Small intestine (tissue), 7 donors: ENCODE results near the gene ZNF212. TPM values are rescaled to one million over a fixed set of nuclear protein-coding genes. Genes with fewer than 3 reads are reported as not detected.
A peak's percentile ranks its signal among the peaks of the same experiment; 100 is the strongest.

Experiments
- DNase-seq, 2 donors: peaks; one replicate each; pipeline versions ENCODE4 v3.0.0 to v3.0.0-alpha.2; 2013
- FAIRE-seq: peaks from 2 replicates; lab custom pipeline; 2012; peaks lifted over from hg19 to GRCh38; lab: Jason Lieb, UNC
- H3K27ac ChIP-seq, 3 donors: one replicate each; pipeline ENCODE4 v1.5.1; 2013; ENCODE audit warnings: low read length in 2 of 3, mild to moderate bottlenecking in 2 of 3, control low read depth in 1 of 3, inconsistent platforms in 1 of 3, low read depth in 1 of 3, moderate library complexity in 1 of 3
- H3K27me3 ChIP-seq, 3 donors: one replicate each; pipeline ENCODE4 v1.6.1; 2013; ENCODE audit warnings: low read length in 3 of 3, inconsistent platforms in 1 of 3; ENCODE audit not compliant: control insufficient read depth in 3 of 3, insufficient read depth in 3 of 3
- H3K36me3 ChIP-seq, 3 donors: one replicate each; pipeline ENCODE4 v1.6.1; 2013; ENCODE audit warnings: low read length in 3 of 3, inconsistent platforms in 1 of 3, low read depth in 1 of 3, mild to moderate bottlenecking in 1 of 3, moderate library complexity in 1 of 3; ENCODE audit not compliant: control insufficient read depth in 3 of 3, insufficient read depth in 2 of 3
- H3K4me1 ChIP-seq, 3 donors: one replicate each; pipeline ENCODE4 v1.6.1; 2013; ENCODE audit warnings: low read length in 2 of 3, inconsistent platforms in 1 of 3, low read depth in 1 of 3, mild to moderate bottlenecking in 1 of 3, moderate library complexity in 1 of 3; ENCODE audit not compliant: control insufficient read depth in 3 of 3, insufficient read depth in 2 of 3
- H3K4me3 ChIP-seq, 3 donors: one replicate each; pipeline ENCODE4 v1.5.1; 2013; ENCODE audit warnings: low read length in 3 of 3, control low read depth in 1 of 3, inconsistent platforms in 1 of 3, low read depth in 1 of 3, mild to moderate bottlenecking in 1 of 3, moderate library complexity in 1 of 3
- H3K9me3 ChIP-seq, 2 donors: one replicate each; pipeline ENCODE4 v1.6.1; 2013; ENCODE audit warnings: low read depth in 1 of 2, low read length in 1 of 2; ENCODE audit not compliant: control insufficient read depth in 2 of 2, insufficient read depth in 1 of 2
- WGBS, 3 donors: extraction: QIAGEN DNeasy Blood & Tissue Kit; methylation state at CpG; one replicate each; pipeline ENCODE4 v1.1.7; 2013; 5-methylcytosine and 5-hydroxymethylcytosine counted together
- polyA plus RNA-seq, 4 donors: library from polyadenylated mRNA; stranded (reverse) in 3 of 4; unstranded in 1 of 4; fragments of 200-250 nt in 3 of 4; fragments of 120-200 nt in 1 of 4; gene quantifications; one replicate each; pipeline versions ENCODE4 v1.2.1 to v1.2.3, GENCODE V29; 2013
- donor health status: healthy with polysubstance abuse.
- donor health status: control.
- donor health status: control.
- donor health status: Bipolar disorder and iron deficiency.
- donor health status: healthy.

The ZNF212 gene
- polyA plus RNA-seq, 4 donors = 9.0 to 17.3 (median 15.6) TPM

GRCh38 chr7:149214020-149214720 is 25.3 kb upstream of the ZNF212 start:
- DNase-seq (no peak), FAIRE-seq (no peak)
- Histone ChIP-seq H3K4me1 (no peaks in the 10 kb centered on the region), H3K36me3 (peaks cover 28 to 86% (median 39%) of the 10 kb centered on the region in 3 donors), H3K9me3 (no peaks in the 10 kb centered on the region), H3K4me3 (no peak overlapping the region), H3K27me3 (no peaks in the 10 kb centered on the region), H3K27ac (no peak overlapping the region)
- 78 to 85% (median 85%) methylated on average over 7 of the region's 7 CpGs for WGBS, 3 donors

- Histone ChIP-seq H3K4me3 (no peak overlapping the region), H3K27ac (no peak overlapping the region), H3K9me3 (no peaks in the 10 kb centered on the region), H3K36me3 (peaks cover 23 to 84% (median 37%) of the 10 kb centered on the region in 3 donors), H3K4me1 (no peaks in the 10 kb centered on the region), H3K27me3 (no peaks in the 10 kb centered on the region)
- no peak for DNase-seq
- no peak for FAIRE-seq
- WGBS, 3 donors = 38 to 73% (median 50%) methylated on average over 2 of the region's 2 CpGs
Observed at GRCh38 chr7:149216402-149216801, 23.0 kb upstream of the ZNF212 start.

DNA sequence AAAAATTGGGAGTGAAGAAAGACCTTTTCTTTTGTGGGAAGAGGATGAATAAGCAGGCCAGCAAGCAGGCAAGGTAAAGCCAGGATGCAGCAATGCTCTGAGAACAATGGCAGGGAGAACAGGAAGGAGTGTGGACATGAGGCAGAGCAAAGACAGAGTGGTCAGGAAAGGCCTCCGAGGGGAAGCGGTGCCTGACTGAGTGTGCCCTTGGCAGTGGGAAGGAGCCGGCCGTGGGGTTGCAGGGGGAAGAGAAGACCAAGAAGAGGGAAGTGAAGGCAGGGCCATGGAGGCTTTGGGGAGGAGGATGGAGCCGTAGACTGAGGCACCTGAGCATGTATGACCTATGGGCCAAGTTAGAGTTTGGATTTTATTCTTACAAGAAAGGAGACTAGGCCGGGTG is 21.9 kb upstream of the ZNF212 start:
- no peaks in the 10 kb centered on the region for H3K27me3 ChIP-seq
- H3K27ac ChIP-seq = no peak overlapping the region
- FAIRE-seq = no peak
- no peak overlapping the region for H3K4me3 ChIP-seq
- whole genome bisulfite sequencing, 3 donors = 87 to 92% (median 90%) methylated on average over 6 of the region's 6 CpGs
- H3K4me1 ChIP-seq = no peaks in the 10 kb centered on the region
- peaks cover 19 to 86% (median 35%) of the 10 kb centered on the region in 3 donors for H3K36me3 ChIP-seq
- DNase-seq = no peak
- H3K9me3 ChIP-seq = no peaks in the 10 kb centered on the region

DNA sequence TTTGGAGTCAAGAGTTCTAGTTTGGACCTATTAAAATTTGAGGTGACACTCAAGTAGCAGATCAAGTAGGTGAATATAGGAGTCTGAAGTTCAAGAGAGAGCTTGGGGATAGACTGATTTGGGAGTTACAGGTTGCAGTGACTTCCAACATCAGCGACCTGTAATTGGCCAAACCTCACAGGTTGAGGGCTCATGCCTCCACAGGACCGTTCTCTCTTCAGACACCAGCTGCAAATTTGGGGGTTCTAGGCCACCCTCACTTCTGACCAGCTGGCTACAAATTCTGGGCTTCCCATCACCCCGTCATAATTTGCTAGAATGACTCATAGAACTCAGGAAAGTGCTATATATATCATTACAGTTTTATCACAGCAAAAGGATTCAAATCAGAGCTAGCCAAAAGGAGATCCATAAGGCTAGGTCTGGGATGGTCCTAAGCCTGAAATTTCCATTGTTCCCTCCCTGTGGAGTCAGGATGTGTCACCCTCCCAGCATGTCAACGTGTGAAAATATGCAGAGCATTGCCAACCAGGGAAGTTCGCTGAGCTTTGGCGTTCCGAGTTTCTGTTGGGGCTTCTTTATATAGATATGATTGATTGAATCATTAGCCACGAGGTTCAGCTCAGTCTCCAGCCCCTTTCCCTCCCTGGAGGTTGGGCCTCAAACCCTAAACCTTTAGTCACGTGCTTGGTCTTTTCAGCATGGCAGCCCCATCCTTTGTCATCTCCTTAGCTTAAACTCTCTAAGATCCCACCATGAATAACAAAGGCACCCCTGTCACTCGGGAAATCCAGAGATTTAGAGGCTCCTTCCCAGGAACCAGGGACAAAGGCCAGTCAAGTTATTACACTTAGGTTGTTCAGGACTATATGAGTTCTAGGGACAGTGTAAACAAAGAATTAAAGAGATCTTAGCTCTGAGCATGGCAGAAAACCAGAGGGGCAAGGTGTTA is 20.7 kb upstream of the ZNF212 start:
- Histone ChIP-seq H3K9me3 (no peaks in the 10 kb centered on the region), H3K4me1 (no peaks in the 10 kb centered on the region), H3K36me3 (peaks cover 13 to 82% (median 34%) of the 10 kb centered on the region in 3 donors), H3K27me3 (no peaks in the 10 kb centered on the region), H3K4me3 (no peak overlapping the region), H3K27ac (peak overlapping the region in 1 of 3 donors; percentile 24)
- WGBS, 3 donors = 85 to 86% (median 85%) methylated on average over 10 of the region's 10 CpGs
- FAIRE-seq (no peak), DNase-seq (no peak)

GRCh38 chr7:149220534-149220933 is 18.9 kb upstream of the ZNF212 start:
- Histone ChIP-seq H3K9me3 (peaks cover 0 to 3% of the 10 kb centered on the region in 2 donors), H3K27ac (no peak overlapping the region), H3K27me3 (no peaks in the 10 kb centered on the region), H3K4me3 (no peak overlapping the region), H3K4me1 (no peaks in the 10 kb centered on the region), H3K36me3 (peaks cover 12 to 79% (median 38%) of the 10 kb centered on the region in 3 donors)
- no peak for FAIRE-seq
- WGBS, 3 donors = 80 to 88% (median 82%) methylated on average over 6 of the region's 6 CpGs
- DNase-seq = no peak

DNA sequence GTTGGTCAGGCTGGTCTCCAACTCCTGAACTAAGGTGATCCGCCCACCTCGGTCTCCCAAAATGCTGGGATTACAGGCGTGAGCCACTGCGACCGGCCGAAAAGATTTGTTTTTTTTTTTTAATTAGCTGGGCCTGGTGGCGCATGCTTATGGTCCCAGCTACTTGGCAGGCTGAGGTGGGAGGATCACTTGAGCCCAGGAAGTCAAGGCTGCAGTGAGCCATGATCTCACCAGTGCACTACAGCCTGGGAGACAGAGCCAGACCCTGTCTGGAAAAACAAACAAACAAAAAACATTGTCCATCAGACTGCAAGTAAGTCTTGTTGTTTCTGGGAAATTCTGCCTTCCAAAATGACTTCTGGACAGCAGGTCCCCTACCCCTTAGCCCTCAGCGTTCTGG is 16.3 kb upstream of the ZNF212 start:
- Histone ChIP-seq H3K4me1 (no peaks in the 10 kb centered on the region), H3K9me3 (peaks cover 0 to 3% of the 10 kb centered on the region in 2 donors), H3K4me3 (no peak overlapping the region), H3K27me3 (no peaks in the 10 kb centered on the region), H3K36me3 (peaks cover 6 to 65% (median 26%) of the 10 kb centered on the region in 3 donors), H3K27ac (no peak overlapping the region)
- FAIRE-seq (no peak), DNase-seq (no peak)
- 95 to 99% (median 96%) methylated on average over 8 of the region's 8 CpGs for WGBS, 3 donors

GRCh38 chr7:149223761-149224160 is 15.7 kb upstream of the ZNF212 start:
- Histone ChIP-seq H3K4me1 (no peaks in the 10 kb centered on the region), H3K36me3 (peaks cover 6 to 61% (median 25%) of the 10 kb centered on the region in 3 donors), H3K27me3 (no peaks in the 10 kb centered on the region), H3K9me3 (peaks cover 0 to 3% of the 10 kb centered on the region in 2 donors), H3K27ac (no peak overlapping the region), H3K4me3 (no peak overlapping the region)
- no peak for DNase-seq
- 96 to 100% (median 98%) methylated on average over 8 to 39 of the region's 39 CpGs for WGBS, 3 donors
- no peak for FAIRE-seq

- DNase-seq = no peak
- no peak for FAIRE-seq
Observed at GRCh38 chr7:149224352-149224751, 15.1 kb upstream of the ZNF212 start.

More at GRCh38 chr7:149224352-149224751, 15.1 kb upstream of the ZNF212 start:
- peaks cover 0 to 3% of the 10 kb centered on the region in 2 donors for H3K9me3 ChIP-seq
- 97 to 98% (median 98%) methylated on average over 33 to 37 of the region's 37 CpGs for WGBS, 3 donors
- H3K27me3 ChIP-seq = no peaks in the 10 kb centered on the region
- peaks cover 6 to 57% (median 25%) of the 10 kb centered on the region in 3 donors for H3K36me3 ChIP-seq
- H3K27ac ChIP-seq = no peak overlapping the region
- no peak overlapping the region for H3K4me3 ChIP-seq
- H3K4me1 ChIP-seq = no peaks in the 10 kb centered on the region
